HG03558 (cell line): ENCODE data around the gene OR13J1.

Source experiments
- ATAC-seq: cut with Tn5 transposase; IDR thresholded peaks from one replicate; pipeline ENCODE4 v1.9.1; 2021; ENCODE audit warnings: moderate number of reproducible peaks; ENCODE audit not compliant: unreplicated experiment; ENCODE audit errors: extremely low read depth

OR13J1 gene

GRCh38 chr9:35836595-35836994 is 33.6 kb downstream of the OR13J1 start:
- no peak for ATAC-seq

GRCh38 chr9:35835766-35836165 is 34.4 kb downstream of the OR13J1 start:
- ATAC-seq, result no peak

- ATAC-seq, result no peak
These were observed 35.0 kb downstream of the OR13J1 start for GRCh38 chr9:35835216-35835632.

GRCh38 chr9:35834260-35835215 is 35.7 kb downstream of the OR13J1 start:
- no peak for ATAC-seq

- ATAC-seq, result no peak
These were observed 37.4 kb downstream of the OR13J1 start for GRCh38 chr9:35832814-35833213.

- ATAC-seq, result no peak
These were observed 39.2 kb downstream of the OR13J1 start for GRCh38 chr9:35831040-35831439.

GRCh38 chr9:35829764-35830096 is 40.5 kb downstream of the OR13J1 start:
- no peak for ATAC-seq

- no peak for ATAC-seq
These were observed 41.0 kb downstream of the OR13J1 start, which contains the start of gene TMEM8B for GRCh38 chr9:35829084-35829763. Gene TMEM8B, plus strand, starts transcription at chr9:35829228. Its CDS starts 220 bp downstream, at chr9:35829448.

- ATAC-seq, result no peak
These were observed 41.5 kb downstream of the OR13J1 start, which contains the start of gene FAM221B for GRCh38 chr9:35828716-35829083. Gene FAM221B, minus strand, starts transcription at chr9:35828732. Its CDS starts 2,571 bp downstream, at chr9:35826161.

- ATAC-seq, result no peak
These were observed 42.7 kb downstream of the OR13J1 start for GRCh38 chr9:35827486-35827885.

- ATAC-seq, result no peak
These were observed 44.0 kb downstream of the OR13J1 start for GRCh38 chr9:35826071-35826701.

- no peak for ATAC-seq
These were observed 47.3 kb downstream of the OR13J1 start for GRCh38 chr9:35822926-35823325.

- ATAC-seq, result no peak
These were observed 50.1 kb downstream of the OR13J1 start for GRCh38 chr9:35820076-35820475.
